Measurements from ENCODE around the gene KMT2E.

Gene KMT2E

GRCh38 chr7:104990983-104991382 lies 23.0 kb upstream of the KMT2E start:
- TF ChIP-seq CTCF (IDR thresholded peaks at IDR 0.05; ENCODE audit: extremely low read depth, insufficient read depth, missing control alignments) = no peak
- no peak for DNase-seq (ENCODE audit: low spot score)
- in situ Hi-C loops (cut with MboI; ENCODE audit: low pct_unique_long_range_greater_than_20kb, low sequenced_read_pairs, unreplicated experiment) = no loop called here

DNA sequence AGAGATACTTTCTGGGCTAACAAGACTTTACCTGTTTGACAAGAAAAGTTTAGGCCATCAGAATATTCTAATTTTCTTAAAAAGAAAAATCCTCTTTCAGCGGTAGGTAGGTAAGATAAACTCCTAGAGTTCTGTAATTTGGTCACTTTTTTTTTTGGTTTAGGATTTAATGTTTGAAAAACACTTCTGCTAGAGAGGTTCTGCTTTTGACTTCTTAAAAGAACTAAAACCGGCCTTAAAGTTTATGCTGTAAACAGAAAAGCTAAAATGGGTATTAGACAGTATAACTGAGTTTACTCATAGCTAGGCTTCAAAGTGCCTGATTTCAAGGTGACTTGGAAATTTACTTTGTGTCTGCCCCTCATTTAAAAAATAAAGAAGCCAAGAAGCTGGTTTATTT lies 21.7 kb upstream of the KMT2E start:
- in situ Hi-C loops (cut with MboI; ENCODE audit: low pct_unique_long_range_greater_than_20kb, low sequenced_read_pairs, unreplicated experiment) = no loop called here
- DNase-seq (ENCODE audit: low spot score) = no peak
- TF ChIP-seq CTCF (IDR thresholded peaks at IDR 0.05; ENCODE audit: extremely low read depth, insufficient read depth, missing control alignments) = no peak

DNA sequence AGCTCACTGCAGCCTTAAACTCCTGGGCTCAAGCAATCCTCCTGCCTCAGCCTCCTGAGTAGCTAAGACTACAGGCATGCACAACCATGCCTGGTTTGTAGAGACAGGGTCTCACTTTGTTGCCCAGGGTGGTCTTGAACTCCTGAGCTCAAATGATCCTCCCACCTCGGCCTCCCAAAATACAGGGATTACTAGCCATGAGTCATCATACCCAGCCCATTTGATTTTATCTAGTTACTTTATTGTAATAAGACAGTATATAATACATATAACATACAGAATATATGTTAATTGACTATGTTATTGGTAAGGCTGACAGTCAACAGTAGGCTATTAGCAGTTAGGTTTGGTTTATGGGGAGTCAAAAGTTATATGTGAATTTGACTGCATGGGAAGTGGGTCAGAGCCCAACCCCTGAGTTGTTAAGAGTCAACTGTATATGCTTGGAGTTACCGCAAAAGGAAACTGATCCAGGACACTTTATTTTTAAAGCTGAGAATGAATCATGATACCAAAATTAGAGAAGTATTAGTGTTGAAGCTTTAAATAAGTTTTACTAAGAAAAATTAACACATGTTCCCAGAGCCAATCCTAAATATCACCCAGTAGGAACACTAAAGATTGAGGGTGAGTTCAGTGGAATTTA lies 20.7 kb upstream of the KMT2E start:
- in situ Hi-C loops (cut with MboI; ENCODE audit: low pct_unique_long_range_greater_than_20kb, low sequenced_read_pairs, unreplicated experiment) = no loop called here
- TF ChIP-seq CTCF (IDR thresholded peaks at IDR 0.05; ENCODE audit: extremely low read depth, insufficient read depth, missing control alignments) = no peak
- no peak for DNase-seq (ENCODE audit: low spot score)

- in situ Hi-C loops (cut with MboI; ENCODE audit: low pct_unique_long_range_greater_than_20kb, low sequenced_read_pairs, unreplicated experiment) = no loop called here
- TF ChIP-seq CTCF (IDR thresholded peaks at IDR 0.05; ENCODE audit: extremely low read depth, insufficient read depth, missing control alignments) = no peak
- DNase-seq (ENCODE audit: low spot score) = no peak
Observed at GRCh38 chr7:104998040-104998752, 15.8 kb upstream of the KMT2E start.

DNA sequence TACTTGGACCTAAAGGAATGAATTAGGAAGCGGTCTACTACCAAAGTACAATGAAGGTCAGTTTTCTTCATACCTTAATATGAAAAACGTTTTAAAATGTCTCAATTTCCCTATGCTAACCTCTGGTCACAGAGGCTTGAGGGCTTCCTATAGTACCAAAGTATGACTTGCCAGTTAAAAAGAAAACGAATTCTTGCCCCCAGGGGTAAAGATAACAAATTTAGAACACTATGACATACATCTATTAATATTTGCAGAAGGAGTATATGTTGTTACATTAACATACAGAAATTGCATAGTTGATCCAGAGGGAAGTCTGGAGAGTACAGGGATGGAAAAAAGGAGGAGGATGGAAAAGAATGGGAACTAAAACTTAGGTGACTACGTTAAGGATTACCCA lies 13.8 kb upstream of the KMT2E start:
- no peak for DNase-seq (ENCODE audit: low spot score)
- in situ Hi-C loops (cut with MboI; ENCODE audit: low pct_unique_long_range_greater_than_20kb, low sequenced_read_pairs, unreplicated experiment) = no loop called here

DNA sequence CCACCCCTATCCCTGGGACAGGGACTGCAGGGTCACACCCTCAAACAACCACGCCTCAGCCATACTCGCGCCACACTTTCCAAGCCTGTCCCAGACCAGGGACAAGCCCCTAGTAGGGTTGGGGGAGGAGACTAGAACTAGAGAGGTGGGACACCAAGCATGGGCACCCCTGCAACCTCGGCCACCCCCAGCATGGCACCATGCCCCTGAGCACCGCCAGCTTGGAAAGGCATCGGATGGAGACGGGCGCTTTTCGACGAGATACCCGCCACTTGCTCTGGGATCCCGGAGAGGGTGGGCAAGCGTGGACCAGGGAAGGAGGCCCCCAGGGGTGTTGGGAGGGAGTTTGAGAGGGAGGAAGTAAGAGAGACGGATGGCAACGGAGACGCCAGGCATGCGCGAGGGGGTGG lies 13.1 kb upstream of the KMT2E start:
- no peak for DNase-seq (ENCODE audit: low spot score)
- no peak for TF ChIP-seq CTCF (IDR thresholded peaks at IDR 0.05; ENCODE audit: extremely low read depth, insufficient read depth, missing control alignments)
- in situ Hi-C loops (cut with MboI; ENCODE audit: low pct_unique_long_range_greater_than_20kb, low sequenced_read_pairs, unreplicated experiment) = no loop called here

More for the DNA sequence above, 13.8 kb upstream of the KMT2E start:
- TF ChIP-seq CTCF (IDR thresholded peaks at IDR 0.05; ENCODE audit: extremely low read depth, insufficient read depth, missing control alignments) = no peak
